Measurements from ENCODE around the gene SLC8A1. TPM values are rescaled to one million over a fixed set of nuclear protein-coding genes. Genes with fewer than 3 reads are reported as not detected.

The SLC8A1 gene
- total RNA-seq, 1 donor from 2014 or later = 4.2 TPM

DNA sequence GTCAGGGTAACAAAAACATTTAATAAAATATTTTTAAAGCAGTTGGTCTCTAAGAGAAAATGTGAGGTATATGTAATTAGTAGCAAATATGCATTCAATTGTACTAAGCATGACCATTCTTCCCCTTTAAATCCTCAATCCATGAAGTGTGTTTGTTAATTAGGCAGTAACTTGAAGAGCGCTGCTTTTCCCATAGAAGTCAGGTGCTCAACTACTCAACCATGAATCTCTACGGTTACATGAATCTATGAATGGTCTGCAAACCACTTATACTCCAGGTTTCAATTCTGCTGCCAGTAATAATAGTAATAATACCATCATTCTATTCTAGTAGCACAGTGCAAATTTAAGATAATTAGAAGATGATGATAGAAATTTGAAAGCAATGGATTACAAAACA lies 55.8 kb downstream of the SLC8A1 start:
- Mint-ChIP-seq H3K36me3 (ENCODE audit: low read depth) (no peaks in the 10 kb centered on the region), H3K4me1 (peaks cover 9% of the 10 kb centered on the region), H3K27me3 (ENCODE audit: low read depth) (no peaks in the 10 kb centered on the region), H3K27ac (ENCODE audit: unreplicated experiment) (no peak overlapping the region), H3K9me3 (no peaks in the 10 kb centered on the region), H3K4me3 (no peak overlapping the region)
- no peak for DNase-seq (ENCODE audit: low read depth, low spot score)
- TF ChIP-seq, protein P1, sequence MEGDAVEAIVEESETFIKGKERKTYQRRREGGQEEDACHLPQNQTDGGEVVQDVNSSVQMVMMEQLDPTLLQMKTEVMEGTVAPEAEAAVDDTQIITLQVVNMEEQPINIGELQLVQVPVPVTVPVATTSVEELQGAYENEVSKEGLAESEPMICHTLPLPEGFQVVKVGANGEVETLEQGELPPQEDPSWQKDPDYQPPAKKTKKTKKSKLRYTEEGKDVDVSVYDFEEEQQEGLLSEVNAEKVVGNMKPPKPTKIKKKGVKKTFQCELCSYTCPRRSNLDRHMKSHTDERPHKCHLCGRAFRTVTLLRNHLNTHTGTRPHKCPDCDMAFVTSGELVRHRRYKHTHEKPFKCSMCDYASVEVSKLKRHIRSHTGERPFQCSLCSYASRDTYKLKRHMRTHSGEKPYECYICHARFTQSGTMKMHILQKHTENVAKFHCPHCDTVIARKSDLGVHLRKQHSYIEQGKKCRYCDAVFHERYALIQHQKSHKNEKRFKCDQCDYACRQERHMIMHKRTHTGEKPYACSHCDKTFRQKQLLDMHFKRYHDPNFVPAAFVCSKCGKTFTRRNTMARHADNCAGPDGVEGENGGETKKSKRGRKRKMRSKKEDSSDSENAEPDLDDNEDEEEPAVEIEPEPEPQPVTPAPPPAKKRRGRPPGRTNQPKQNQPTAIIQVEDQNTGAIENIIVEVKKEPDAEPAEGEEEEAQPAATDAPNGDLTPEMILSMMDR (conservative IDR thresholded peaks at IDR 0.05) = no peak

DNA sequence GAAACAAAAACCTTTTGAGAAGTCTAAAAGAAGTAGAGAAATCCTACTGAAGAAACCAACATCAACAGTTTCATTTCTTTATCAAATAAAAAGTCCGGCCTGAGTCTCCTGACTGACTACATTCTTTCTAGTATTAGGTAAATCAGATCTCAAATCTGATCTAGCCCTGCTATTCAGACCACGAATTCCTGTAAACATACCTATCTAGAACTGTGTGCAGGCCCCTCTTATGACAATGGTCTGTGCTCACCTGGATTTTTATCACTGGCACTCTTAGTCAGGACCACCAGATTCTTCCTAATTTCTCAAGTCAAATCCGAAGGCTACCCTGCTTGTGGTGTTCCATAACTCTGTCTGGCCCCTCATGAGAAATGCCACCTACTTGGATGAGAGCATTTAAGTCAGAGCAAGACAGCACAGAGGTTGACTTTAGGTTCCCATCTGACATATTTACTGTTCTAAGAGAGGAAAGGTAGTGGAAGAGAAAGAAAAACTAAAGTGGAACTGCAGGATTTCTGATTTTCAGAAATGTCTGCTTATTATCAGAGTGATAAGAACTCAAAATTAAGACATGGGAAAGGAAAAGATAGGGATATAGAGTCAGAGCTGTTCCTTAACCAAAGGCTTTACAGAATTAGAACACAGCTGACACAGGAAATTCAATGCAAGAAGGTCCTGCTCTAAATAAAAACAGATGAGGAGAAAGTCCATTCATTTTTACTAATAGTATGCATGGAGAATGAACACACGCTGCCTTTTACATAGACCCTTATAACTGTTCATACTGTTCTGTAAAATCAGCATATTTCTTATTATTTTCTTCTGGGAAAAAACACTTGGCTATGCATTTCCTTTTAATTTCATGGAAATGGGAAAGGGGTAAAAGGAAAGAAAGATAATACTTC lies 56.5 kb downstream of the SLC8A1 start:
- Mint-ChIP-seq H3K27ac (ENCODE audit: unreplicated experiment) (no peak overlapping the region), H3K36me3 (ENCODE audit: low read depth) (no peaks in the 10 kb centered on the region), H3K4me3 (no peak overlapping the region), H3K27me3 (ENCODE audit: low read depth) (no peaks in the 10 kb centered on the region), H3K9me3 (no peaks in the 10 kb centered on the region), H3K4me1 (peaks cover 6% of the 10 kb centered on the region)
- DNase-seq (ENCODE audit: low read depth, low spot score) = no peak
- TF ChIP-seq, protein P1 (conservative IDR thresholded peaks at IDR 0.05) = no peak

DNA sequence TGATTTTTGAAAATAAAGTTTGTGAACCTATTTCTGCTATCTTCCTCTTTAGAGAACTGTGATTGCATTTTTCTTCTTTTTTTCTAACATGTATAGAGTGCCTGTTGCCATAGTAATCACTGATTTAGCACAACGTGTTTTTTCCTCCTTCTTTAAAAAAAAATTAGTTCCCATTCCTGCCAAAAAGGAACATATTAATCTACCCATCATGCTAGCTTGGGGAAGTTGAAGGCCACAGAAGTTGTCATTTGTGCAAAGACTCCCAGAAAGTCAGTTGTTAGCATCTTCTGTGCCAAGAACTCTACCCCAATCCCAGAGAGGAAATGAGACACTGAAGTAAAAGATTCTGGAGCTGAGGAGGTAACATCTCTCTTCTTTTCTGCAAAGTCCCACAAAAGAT lies 57.3 kb downstream of the SLC8A1 start:
- Mint-ChIP-seq H3K27ac (ENCODE audit: unreplicated experiment) (no peak overlapping the region), H3K27me3 (ENCODE audit: low read depth) (no peaks in the 10 kb centered on the region), H3K4me3 (no peak overlapping the region)

DNA sequence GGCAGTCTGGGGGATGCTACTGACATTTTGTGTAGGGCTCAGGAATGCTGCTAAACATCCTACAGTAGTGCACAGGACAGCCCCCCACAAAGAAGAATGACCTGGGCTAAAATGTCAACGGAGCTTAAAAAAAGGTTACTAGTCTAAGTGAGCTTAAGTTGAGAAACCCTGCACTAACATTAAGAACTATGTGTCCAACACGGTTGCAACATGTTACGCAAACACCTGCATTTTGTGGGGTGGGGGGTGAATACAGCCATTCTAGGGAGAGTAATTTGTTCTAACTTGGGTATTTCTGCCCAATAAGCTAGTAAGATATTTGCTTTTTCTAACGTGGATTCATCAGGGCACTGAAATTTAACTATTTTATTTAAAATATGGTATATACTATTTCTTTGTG lies 57.9 kb downstream of the SLC8A1 start:
- TF ChIP-seq, protein P1 (conservative IDR thresholded peaks at IDR 0.05) = no peak
- Mint-ChIP-seq H3K36me3 (ENCODE audit: low read depth) (no peaks in the 10 kb centered on the region), H3K4me1 (no peaks in the 10 kb centered on the region), H3K27me3 (ENCODE audit: low read depth) (no peaks in the 10 kb centered on the region), H3K9me3 (no peaks in the 10 kb centered on the region), H3K27ac (ENCODE audit: unreplicated experiment) (no peak overlapping the region), H3K4me3 (no peak overlapping the region)
- DNase-seq (ENCODE audit: low read depth, low spot score) = no peak

More for the DNA sequence above, 57.3 kb downstream of the SLC8A1 start:
- TF ChIP-seq, protein P1 (conservative IDR thresholded peaks at IDR 0.05) = no peak
- DNase-seq (ENCODE audit: low read depth, low spot score) = no peak
- Mint-ChIP-seq H3K36me3 (ENCODE audit: low read depth) (no peaks in the 10 kb centered on the region), H3K4me1 (no peaks in the 10 kb centered on the region), H3K9me3 (no peaks in the 10 kb centered on the region)

DNA sequence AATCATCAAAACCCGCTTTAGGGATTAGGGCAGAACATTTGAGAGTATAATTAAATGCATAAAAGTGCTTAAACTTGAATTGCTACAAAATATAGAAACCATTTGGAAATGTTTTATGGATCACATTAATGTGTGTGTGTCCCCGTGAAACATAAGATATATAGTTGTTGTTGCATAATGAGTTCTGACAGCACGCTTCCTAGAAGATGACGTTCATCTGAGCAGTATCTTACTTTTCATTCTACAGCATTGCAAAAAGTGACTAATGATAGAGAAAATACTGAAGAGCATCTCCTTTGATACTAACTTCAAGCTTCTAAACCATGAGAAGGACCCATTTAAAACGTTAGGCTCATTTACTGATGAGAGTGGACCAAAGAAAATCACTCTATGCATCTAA lies 63.7 kb downstream of the SLC8A1 start:
- Mint-ChIP-seq H3K4me3 (no peak overlapping the region), H3K4me1 (no peaks in the 10 kb centered on the region), H3K36me3 (ENCODE audit: low read depth) (no peaks in the 10 kb centered on the region), H3K9me3 (peaks cover 2% of the 10 kb centered on the region), H3K27me3 (ENCODE audit: low read depth) (no peaks in the 10 kb centered on the region), H3K27ac (ENCODE audit: unreplicated experiment) (no peak overlapping the region)
- DNase-seq (ENCODE audit: low read depth, low spot score) = no peak
- TF ChIP-seq, protein P1 (conservative IDR thresholded peaks at IDR 0.05) = no peak

Data from neural crest cell (in vitro differentiated cells).